ENCODE results near the gene MICAL2.

MICAL2 gene

DNA sequence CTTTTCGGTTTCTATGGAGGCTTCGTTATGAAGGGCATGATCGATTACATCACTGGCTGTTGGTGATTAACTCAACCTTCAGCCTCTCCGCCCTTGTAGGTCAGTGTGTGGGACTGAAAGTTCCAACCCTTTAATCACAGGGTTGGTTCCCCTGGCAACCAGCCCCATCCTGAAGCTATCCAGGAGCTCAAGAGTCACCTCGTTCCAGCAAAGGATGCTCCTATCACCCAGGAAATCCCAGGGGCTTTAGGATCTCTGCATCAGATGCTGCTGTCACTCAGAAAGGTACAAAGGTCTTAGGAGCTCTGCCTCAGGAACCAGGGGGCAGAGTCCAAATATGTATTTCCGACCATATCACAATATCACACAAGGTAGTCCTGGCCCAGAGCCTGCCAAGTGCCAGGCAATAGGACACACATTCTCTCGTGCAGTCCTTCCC, 143.5 kb downstream of the MICAL2 start:
- no peak for DNase-seq

DNA sequence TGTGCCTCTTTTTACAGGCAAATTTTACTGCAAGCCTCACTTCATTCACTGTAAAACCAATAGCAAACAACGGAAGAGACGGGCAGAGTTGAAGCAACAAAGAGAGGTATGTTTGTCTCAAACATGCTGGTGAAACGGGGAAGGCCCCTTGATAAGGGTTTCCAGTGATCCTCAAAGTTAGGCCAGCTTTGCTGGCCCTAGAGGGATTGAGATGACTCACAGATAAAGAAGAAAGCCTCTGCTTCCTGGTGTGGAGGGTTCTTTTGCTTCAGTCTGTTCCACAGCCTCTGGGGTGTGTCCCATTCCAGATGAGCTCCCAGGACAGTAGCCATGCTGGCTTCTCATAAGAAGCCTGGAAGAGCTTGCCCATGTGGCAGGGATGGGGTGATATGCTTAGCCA, 148.1 kb downstream of the MICAL2 start:
- DNase-seq: peak; percentile 23

DNA sequence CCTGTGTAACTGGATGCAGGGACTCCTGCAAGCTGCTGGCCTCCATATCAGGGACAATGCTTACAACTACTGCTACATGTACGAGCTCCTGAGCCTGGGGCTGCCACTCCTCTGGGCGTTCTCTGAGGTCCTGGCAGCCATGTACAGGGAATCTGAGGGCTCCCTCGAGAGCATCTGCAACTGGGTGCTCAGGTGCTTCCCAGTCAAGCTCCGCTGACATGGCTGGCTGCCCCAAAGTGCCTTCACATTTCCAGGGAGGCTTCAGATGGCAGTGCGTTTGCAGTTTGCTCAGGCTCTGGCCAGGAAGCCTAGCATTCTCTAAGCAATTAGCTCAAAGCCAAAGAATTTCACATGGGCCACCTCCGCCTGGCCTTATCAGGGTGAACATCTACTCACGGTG, 149.6 kb downstream of the MICAL2 start:
- peak; percentile 43 for DNase-seq

DNA sequence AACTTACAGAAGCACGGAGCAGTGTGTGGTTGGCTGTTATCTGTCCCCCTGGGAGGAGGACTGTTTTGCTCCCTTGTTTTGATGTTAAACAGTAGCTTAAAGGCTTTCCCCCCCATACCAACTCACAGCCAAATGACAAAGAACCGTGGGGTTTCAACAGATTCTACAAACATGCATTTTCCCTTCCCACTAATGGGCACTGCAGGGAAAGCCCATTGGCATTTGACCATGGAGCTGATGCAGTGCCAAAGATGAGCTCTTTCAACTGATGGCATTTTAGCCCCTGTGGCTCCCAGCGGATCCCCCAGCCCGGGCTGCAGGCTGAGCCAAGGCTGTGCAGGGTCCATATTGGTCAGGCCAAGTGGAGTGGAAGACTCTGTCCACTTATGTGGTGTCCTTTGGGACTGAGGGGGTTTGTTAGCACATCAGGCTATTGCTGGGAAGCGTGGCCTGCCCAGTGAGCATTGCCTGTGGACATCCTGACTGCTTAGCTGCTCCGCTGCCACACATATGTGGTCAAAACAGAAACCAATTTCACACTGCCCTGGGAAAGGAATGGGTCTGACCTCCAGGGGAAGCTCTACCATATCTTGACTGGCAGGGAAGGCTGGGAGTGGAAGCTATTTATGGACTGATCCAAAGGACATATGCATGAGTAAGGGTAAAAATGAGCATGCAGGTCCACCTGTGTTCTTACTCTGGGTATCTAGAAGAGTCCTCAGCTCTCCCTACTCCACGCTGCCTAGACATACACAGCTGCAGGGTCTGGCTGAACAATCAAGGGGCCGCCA, 150.5 kb downstream of the MICAL2 start:
- no peak for DNase-seq

DNA sequence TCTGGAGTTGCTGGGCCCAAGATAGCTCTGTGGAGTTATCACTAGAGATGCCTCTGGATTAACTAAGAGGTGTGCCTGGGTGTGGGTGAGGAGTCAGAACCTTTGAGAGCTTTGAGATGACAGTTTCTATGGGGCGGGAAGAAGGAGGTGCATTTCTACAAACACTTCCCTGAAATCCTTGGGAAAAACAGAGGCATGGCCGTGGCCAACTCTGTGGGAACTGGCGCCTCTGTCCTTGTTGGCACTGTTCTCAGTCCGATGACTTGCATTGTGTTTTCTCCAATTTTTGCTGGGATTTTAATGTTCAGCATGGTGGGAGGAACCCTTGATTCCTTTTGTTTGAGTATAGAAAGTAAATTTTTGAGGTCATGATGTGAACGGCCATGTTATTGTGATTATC, 151.2 kb downstream of the MICAL2 start:
- DNase-seq: no peak

DNA sequence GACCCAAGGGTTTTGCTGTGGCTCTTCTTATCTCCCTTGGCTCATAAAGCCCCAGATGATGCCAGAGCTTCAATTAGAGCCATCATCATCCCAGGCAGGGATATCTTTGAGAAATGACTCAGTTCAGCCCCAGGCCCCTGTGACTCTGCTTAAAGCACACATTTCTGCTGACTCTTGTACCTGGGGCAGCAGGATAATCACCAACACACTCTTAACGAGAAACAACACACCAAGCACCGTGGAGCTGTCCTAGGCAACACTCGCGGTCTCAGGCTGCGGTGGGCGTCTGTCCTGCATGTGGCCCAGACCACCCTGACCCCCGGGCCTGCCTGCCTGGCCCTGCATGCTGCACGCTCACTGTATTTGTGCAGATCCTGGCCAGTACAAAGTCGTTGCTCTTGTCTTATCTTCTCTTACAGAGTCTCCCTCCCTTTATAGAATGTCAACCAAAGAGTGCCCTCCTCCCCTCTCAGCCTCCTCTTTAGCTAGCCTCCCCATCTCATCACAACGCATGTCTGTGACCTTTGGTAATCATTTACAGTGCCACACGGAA, 152.8 kb downstream of the MICAL2 start:
- DNase-seq: no peak

DNA sequence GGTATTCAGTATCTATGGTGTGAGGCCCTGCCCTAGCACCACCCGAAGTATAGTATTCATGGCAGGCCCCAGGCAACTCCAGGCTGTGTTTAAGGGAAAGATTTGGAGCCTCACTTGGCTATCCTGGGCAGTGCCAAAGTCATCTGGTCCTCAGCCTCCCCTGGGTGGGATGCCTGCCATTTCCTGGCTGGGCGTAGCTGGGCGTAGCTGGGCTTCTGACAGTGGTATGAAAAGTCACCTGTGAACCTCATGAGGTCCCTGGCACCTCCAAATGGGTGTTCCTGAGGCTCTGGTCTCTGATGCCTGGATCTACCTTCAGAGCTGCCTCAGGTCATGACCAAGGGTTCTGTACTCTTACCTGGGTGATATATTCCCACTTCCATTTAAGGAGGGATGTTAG, 154.0 kb downstream of the MICAL2 start:
- no peak for DNase-seq

DNA sequence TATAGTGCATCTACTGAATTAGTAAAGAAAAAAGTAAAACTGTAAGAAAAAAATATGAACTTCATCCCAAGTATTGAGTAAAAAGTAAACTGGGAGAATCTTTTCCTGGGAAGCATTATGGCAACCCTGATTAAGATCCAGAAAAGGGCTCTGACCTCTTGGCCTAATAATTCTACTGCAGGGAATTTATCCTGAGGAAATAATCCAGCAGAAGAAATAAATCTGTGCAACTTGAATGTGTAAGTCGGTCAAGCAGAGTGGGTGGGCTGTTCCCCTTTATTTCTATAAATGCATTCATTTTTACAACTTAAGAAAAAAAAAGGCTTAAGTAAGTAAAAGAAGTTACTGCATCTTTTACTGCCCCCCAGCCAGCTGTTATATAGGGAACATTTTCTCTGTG, 155.7 kb downstream of the MICAL2 start:
- DNase-seq: no peak

DNA sequence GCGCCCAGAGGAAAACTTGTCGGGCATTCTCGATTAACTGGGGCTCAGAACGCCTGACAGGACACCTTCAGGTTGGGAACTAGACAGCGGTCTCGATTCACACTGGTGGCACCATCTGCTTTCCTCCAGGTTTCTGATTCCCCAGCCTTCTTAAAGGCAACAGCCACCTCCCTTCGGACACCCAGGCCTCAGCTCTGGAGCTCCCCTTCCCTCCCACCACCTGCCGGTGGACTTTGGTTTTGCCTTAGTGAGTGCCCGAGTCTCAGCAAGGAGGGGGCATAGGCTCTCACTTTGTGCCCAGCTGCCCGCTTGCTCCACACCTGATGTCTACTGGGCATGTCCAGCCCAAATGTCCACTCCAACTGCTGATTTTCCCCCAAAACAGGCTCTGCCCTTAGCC, 156.6 kb downstream of the MICAL2 start:
- no peak for DNase-seq

DNA sequence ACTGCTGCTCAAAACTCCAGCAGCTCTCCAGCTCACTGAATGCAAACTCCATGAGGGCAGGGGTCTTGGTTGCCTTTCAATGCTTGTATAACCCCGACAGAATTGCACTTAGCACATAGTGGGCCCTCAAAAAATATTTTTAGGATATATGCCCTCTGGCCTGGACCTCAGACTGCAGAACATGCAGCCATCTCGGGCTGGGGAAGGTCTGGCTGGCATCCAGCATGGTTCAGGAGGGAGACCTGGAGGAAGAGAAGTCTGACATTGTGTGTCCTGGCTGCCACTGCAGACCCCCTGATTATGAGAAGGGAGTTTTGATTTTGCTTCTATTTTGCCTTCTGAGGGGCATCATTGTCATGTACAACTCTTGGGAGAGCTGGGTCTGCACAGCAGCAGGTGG, 157.5 kb downstream of the MICAL2 start:
- DNase-seq: no peak

DNA sequence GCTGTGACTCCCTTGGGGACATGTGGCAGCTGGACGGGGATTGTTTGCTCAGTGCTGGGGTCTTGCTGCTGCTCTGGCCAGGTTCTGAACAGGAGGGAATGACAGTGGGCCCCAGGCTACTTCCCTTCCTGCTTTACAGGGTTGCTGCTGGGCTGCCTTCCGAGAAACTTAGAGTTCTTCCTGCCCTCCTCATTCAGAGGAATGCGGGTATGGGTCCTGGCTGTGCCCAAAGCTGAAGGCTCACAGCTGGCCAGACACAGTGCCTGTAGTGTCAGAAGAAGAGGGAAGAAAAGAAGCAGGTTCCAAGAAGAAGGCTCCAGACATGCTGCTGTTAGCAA, 158.7 kb downstream of the MICAL2 start:
- no peak for DNase-seq

DNA sequence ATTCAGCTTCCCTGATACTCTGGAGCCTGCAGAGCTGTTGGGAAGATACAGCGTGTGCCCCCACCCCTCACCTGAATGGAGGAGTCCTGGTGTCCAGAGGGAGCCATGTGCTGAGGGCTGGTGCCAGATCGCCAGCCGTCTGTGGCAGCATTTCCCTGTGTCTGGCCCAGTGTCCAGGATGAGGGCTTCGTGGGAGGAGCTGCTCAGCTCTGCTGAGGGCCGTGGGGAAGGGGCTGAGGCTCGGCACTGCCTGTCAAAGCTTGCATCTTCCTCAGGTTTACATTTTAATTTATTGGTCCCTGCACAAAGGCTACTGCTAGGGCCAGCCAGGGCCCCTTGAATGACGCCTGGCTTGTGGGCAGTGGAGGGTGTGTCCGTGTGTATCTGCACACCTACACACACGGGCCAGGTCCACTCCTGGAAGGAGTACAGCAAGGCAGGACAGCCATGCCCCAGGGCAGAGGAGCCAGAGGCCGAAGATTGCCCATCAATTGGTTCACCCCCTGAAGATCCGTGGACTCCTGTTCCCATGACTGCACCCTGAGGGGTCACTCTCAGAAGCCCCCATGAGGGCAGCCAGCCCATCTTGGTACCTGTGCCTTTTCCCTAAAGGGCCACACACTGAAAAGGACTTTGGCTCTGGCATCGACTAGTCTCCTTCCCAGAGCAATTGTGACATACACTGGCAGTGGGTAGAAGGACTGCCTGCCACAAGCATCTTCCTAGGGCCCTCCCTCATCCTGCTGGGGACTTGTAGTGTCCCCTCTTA, 159.2 kb downstream of the MICAL2 start:
- DNase-seq: no peak

DNA sequence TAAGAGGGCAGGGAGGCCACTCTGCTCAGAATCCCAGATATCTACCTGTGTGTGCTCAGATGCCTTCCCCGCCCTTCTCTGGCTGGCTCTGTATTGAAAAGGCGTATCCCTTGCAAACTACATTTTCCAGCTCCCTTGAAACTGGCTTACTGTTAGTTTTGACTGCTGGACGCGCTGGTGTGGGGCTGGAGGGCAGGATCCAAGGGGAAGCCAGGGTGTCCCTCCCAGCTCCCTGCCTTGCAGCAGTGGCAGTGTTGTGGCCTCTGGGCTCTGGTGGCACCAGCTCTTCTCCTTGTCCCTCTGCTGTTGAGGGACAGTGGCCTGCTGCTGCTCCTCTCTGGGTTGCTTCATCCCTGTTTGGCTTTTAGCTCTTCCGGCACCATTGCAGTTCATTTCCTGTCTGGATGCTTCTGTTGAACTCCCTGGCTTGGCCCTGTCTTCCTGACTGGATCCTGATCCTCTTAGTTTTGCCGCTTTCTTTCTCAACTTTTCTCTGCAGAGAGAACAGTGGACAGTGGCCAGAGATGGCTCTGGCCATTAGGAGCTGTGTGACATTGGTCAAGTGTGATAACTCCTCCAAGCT, 159.9 kb downstream of the MICAL2 start:
- DNase-seq: no peak

DNA sequence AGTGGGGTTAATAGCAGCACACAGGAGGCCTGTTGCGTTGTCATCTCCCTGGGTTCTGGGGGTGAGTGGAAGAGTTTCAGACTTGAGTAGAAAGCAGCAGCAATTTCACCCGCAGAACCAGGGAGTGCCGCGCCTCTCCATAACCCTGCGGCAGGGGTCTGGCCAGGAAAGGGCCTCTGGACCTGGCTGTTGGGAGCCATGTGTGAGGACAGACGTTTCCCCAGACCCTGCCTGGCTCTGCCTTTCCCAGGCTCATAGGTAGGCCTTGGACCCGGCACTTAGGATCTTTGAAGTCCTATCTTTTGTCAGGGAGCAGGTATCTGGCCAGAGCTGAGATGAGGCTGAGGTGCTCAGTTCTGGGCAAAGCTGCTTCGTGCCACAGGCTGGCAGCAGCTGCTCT, 160.4 kb downstream of the MICAL2 start:
- DNase-seq: no peak

DNA sequence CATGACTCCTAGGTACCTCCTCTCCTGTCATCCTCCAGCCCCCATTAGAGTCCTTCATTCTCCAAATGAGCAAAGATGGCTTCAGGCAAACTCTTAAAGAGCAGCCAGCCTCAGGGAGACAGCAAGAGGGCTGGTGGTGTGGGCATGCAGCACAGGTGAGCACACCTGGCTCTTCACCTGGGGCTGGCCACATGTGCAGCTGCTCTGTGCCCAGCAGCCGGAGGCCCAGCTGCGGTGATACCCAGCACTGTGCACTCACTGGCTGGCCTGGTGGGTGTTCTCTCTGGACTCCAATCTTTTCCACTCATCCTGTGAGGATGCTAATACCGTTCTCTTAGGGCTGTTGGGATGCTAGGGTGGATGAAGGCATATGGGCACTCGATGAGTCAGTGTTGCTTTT, 160.9 kb downstream of the MICAL2 start:
- DNase-seq: no peak

DNA sequence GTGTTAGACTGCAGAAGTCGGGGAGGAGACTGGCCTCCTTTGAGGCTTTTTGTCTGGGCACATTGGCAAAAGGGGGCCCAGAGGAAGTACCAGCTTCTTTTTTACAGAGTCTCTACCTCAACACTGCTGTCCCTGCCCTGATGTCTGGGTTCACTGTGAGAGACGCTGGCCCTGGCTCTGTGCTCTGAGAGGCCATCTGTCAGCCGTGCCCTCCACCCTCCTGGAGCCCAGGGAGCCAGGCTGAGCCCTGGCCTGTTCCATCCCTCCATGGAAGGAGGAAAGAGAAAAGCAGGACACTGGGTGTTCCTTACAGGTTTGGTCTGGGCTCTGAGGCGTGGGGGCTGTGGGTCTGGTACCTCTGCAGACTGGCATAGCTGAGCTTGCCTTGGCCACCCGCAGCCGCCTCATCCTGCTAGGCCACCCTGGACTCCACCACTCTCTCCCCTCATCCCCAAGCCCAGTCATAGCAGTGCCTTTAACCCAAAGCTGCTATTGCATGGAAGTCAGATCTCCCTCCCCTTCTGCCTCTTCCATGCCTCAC, 161.5 kb downstream of the MICAL2 start:
- no peak for DNase-seq

DNA sequence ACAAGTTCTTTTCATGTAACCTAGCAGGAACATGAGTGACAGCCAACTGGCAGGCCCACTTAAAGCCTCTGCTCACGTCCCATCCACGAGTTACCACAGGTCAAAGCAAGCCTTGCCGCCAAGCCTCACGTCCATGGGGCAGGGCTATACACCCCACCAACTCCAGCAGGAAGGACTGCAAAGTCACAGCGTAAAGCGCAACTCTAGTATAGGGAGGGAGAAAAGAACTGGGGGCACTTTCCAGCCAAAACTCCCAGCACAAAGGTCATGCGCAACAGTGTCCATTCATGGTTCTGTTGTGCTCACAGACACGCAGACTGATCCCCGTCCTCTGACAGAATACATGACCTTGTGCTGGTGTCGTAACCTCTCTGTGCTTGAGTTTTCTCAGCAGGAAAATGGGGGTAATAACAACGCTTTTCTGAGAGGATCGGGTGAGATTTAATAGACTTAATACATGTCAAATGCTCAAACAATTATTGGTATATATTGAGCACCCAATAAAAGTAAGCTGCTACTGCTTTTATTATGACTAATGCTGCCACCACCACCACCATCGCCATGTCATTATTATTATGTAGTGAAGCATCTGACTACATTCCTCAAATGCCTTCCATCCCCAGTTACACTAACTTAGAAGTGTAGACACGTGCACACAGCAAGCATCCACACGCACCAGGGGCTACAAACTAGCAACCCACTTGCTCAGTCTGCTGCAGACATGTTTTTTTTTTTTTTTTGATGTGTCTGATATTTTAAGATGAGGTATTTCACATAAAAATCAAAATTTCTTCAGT, 162.6 kb downstream of the MICAL2 start:
- DNase-seq: no peak

DNA sequence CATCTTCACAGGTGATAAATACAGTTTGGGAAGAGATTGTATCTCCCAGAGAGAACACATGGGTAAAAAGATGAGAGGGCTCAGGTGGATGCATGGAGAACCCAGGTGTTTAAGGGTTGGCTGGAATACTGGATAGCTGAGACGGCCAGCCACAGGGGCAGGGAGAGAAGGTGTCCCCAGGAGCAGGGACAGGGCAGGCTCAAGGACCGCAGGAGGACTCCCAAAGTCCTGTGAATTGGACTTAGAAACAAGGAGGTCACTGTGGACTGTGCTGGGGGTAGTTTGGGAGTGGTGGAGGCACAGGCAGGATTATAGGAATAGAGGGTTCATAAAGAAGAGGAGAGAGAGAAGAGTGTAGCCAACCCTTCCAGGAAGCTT, 163.2 kb downstream of the MICAL2 start:
- DNase-seq: no peak

DNA sequence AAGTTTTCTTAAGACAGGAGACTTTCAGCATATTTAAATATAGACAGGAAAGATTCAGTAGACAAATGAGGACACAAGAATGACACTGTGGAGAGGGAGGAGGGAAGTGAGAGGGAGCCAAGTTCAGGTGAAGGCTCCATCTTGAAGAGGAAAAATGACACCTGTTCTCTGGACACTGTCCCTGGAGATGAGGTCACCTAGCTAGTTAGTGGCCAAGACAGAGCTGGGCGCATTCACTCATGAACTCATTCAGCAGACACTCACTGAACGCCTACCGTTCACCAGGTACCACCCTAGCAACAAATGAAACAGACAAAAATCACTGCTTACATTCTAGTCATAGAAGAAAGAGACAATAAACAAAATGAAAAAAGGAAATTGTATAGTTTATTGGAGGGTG, 163.7 kb downstream of the MICAL2 start:
- peak; percentile 82 for DNase-seq

DNA sequence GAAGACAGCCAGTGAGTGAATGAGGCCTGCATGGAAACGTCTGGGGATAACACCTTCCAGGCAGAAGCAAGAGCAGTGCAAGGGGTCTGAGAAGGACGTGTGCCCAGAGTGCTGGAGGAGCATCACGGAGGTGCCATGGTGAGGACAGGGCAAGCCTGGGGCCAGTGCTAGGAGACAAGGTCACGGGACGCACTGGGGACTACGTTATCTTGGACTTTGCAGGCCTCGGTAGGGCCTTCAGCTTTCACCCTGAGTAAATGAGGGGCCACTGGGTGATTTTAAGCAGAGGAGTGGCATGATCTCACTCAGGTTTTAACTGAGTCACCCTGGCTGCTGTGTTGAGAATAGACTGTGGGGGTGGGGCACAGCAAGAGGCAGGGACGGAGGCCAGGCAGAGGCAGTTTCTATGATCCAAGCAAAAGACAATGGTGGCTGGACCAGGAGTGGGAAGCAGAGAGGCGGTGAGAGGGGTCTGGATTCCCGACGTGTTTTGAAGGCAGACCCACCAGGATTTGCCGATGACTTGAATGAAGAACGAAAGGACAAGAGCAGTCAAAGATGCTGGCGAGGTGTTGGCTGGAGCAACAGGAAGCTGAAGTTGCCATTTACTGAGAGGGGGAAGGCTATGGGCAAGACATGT, 164.3 kb downstream of the MICAL2 start:
- DNase-seq: no peak

DNA sequence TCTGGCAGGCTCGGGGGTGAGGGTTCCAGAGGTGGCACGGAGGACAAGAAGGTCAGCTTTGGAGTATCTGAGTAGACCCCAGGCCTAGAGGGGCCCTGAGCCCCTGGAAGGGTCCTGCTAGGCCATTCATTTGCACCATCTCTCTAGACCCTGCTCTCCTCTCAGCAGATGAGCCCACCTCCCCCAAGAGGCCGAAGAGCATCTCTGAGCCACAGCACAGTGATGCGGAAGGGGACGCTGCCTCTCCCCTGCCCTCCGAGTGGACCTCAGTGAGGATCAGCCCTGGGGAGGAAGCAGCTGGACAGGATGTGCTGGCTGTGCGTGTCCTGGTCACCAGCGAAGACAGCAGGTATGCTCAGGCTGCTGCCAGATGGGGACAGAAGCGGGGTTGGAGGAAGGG, 165.4 kb downstream of the MICAL2 start:
- no peak for DNase-seq

DNA sequence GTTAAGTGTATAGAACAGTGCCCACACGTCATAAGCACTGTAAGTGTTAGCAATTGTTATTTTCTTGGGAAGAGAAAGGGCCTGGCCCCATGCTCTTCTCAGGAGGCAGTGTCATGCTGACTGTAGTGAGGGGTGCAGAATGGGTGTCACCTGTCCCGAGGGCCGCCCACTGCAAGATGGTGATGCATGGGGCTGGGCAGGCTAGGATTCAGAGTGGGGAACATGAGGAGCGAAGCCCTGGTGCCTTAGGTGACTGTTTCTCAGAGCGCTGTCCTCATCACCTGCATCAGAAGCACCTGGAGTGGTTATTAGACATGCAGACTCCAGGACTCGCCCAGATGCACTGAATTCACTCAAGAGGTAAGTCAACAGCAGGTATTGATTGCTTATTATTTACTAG, 166.0 kb downstream of the MICAL2 start:
- DNase-seq: peak; percentile 95

Data from NCI-H2029 (cell line).